GM23338 (cell line): Measurements from ENCODE around the gene PPP1R12A. TPM values are rescaled to one million over a fixed set of nuclear protein-coding genes. Genes with fewer than 3 reads are reported as not detected.

Source experiments
- ATAC-seq: fragments of 200-7000 bp; cut with Tn5 transposase; 3 replicates; pipeline ENCODE4 v1.9.1; 2020
- DNase-seq: peaks from one replicate; pipeline ENCODE4 v3.0.0-alpha.2; 2015; ENCODE audit warnings: low spot score
- H2AFZ ChIP-seq: fragments of 200-600 bp; sonication (generic); 2 replicates; pipeline ENCODE4 v1.8.0; 2016; ENCODE audit warnings: antibody characterized with exemption, mild to moderate bottlenecking, moderate library complexity
- H3F3A ChIP-seq: fragments of 200-600 bp; sonication (generic); replicated peaks from 2 replicates; pipeline ENCODE4 v1.8.0; 2017; ENCODE audit warnings: antibody characterized with exemption, mixed run types, low read depth
- H3K27ac ChIP-seq: fragments of 200-600 bp; sonication (generic); 2 replicates; pipeline ENCODE4 v1.6.1; 2016; ENCODE audit warnings: low read depth
- H3K27me3 ChIP-seq: fragments of 200-600 bp; sonication (generic); 2 replicates; pipeline ENCODE4 v1.8.0; 2016; ENCODE audit warnings: mild to moderate bottlenecking, mixed run types, moderate library complexity; ENCODE audit not compliant: insufficient read depth
- H3K36me3 ChIP-seq: fragments of 200-600 bp; sonication (generic); 2 replicates; pipeline ENCODE4 v1.8.0; 2016; ENCODE audit warnings: mild to moderate bottlenecking; ENCODE audit not compliant: insufficient read depth
- H3K4me1 ChIP-seq: fragments of 200-600 bp; sonication (generic); 2 replicates; pipeline ENCODE4 v1.8.0; 2016; ENCODE audit warnings: mild to moderate bottlenecking, moderate library complexity; ENCODE audit not compliant: insufficient read depth
- H3K4me2 ChIP-seq: fragments of 200-600 bp; sonication (generic); 2 replicates; pipeline ENCODE4 v1.7.1; 2017; ENCODE audit warnings: mixed run types
- H3K4me3 ChIP-seq: fragments of 200-600 bp; sonication (generic); 2 replicates; pipeline ENCODE4 v1.6.1; 2016; ENCODE audit warnings: mixed run types
- H3K79me2 ChIP-seq: fragments of 200-600 bp; sonication (generic); replicated peaks from 2 replicates; pipeline ENCODE4 v1.8.0; 2017; ENCODE audit warnings: mild to moderate bottlenecking; ENCODE audit not compliant: insufficient read depth
- H3K9me2 ChIP-seq: fragments of 200-600 bp; sonication (generic); 2 replicates; pipeline ENCODE4 v1.8.0; 2017; ENCODE audit not compliant: insufficient read depth
- H4K20me1 ChIP-seq: fragments of 200-600 bp; sonication (generic); replicated peaks from 2 replicates; pipeline ENCODE4 v1.8.0; 2017; ENCODE audit warnings: mild to moderate bottlenecking; ENCODE audit not compliant: insufficient read depth
- H3K27ac Mint-ChIP-seq: 2 replicates; pipeline ENCODE4 v1.8.0; 2020; ENCODE audit warnings: inconsistent platforms, mild to moderate bottlenecking, moderate library complexity, mixed read lengths
- H3K27me3 Mint-ChIP-seq: 3 replicates; pipeline ENCODE4 v1.8.0; 2022; ENCODE audit warnings: low read depth, mild to moderate bottlenecking, moderate library complexity, mixed read lengths, inconsistent platforms; ENCODE audit not compliant: insufficient read depth, poor library complexity
- H3K36me3 Mint-ChIP-seq: 3 replicates; pipeline ENCODE4 v1.8.0; 2021; ENCODE audit warnings: low read depth, mild to moderate bottlenecking, inconsistent platforms, moderate library complexity, mixed read lengths
- H3K4me1 Mint-ChIP-seq: 3 replicates; pipeline ENCODE4 v1.8.0; 2020; ENCODE audit warnings: mild to moderate bottlenecking, inconsistent platforms, mixed read lengths
- H3K4me3 Mint-ChIP-seq: 3 replicates; pipeline ENCODE4 v1.8.0; 2021; ENCODE audit warnings: moderate library complexity, mild to moderate bottlenecking, inconsistent platforms, mixed read lengths
- H3K9me3 Mint-ChIP-seq: 3 replicates; pipeline ENCODE4 v1.8.0; 2020; ENCODE audit warnings: moderate library complexity, mild to moderate bottlenecking, inconsistent platforms, mixed read lengths
- CREB1 ChIP-seq: fragments of 250-450 bp; sonication (Bioruptor Pico); IDR thresholded peaks from 2 replicates; pipeline ENCODE4 v1.5.0; 2020; ENCODE audit warnings: low read depth, mild to moderate bottlenecking, moderate library complexity
- EZH2phosphoT487 ChIP-seq: fragments of 200-600 bp; sonication (generic); IDR thresholded peaks from one replicate; pipeline ENCODE4 v1.8.1; 2018; ENCODE audit warnings: antibody characterized with exemption; ENCODE audit not compliant: unreplicated experiment
- JUNB ChIP-seq: IDR thresholded peaks from one replicate; pipeline ENCODE4 v1.6.1; 2016; ENCODE audit warnings: antibody characterized with exemption; ENCODE audit not compliant: unreplicated experiment
- NANOG ChIP-seq: IDR thresholded peaks from 2 replicates; pipeline ENCODE4 v1.6.1; 2016; ENCODE audit warnings: antibody characterized with exemption, borderline replicate concordance
- STAT1 ChIP-seq: IDR thresholded peaks from one replicate; pipeline ENCODE4 v1.6.1; 2016; ENCODE audit warnings: antibody characterized with exemption; ENCODE audit not compliant: unreplicated experiment
- ZNF114 ChIP-seq: fragments of 250-450 bp; sonication (Bioruptor Pico); IDR thresholded peaks from 2 replicates; pipeline ENCODE4 v1.5.0; 2020; ENCODE audit warnings: mild to moderate bottlenecking, moderate library complexity
- ZNF331 ChIP-seq: fragments of 250-450 bp; sonication (Bioruptor Pico); IDR thresholded peaks from 2 replicates; pipeline ENCODE4 v1.5.0; 2020; ENCODE audit warnings: low read depth, mild to moderate bottlenecking, moderate library complexity
- polyA plus RNA-seq: library from polyadenylated mRNA; unstranded; fragments of >200 nt; fragmentation: Nextera tagmentation; extraction: Ambion mirVana; gene quantifications from 2 replicates; pipeline ENCODE4 v1.2.1, GENCODE V29; 2016
- total RNA-seq: library from RNA; depleted of rRNA; stranded (reverse); fragments of >200 nt; shearing (Covaris generic); gene quantifications from 2 replicates; pipeline ENCODE4 v1.2.3, GENCODE V29; 2014
- TF ChIP-seq, protein P1 (sequence below): IDR thresholded peaks from 2 replicates; pipeline ENCODE4 v1.6.1; 2016; ENCODE audit warnings: antibody characterized with exemption
- TF ChIP-seq, protein P2 (sequence below): IDR thresholded peaks from one replicate; pipeline ENCODE4 v1.6.1; 2018; ENCODE audit warnings: antibody characterized with exemption; ENCODE audit not compliant: unreplicated experiment
- TF ChIP-seq, protein P3 (sequence below): fragments of 250-450 bp; sonication (Bioruptor Pico); IDR thresholded peaks from 2 replicates; pipeline ENCODE4 v1.5.0; 2020; ENCODE audit warnings: mild to moderate bottlenecking, moderate library complexity

PPP1R12A gene
- total and polyA plus RNA-seq, 2 experiments from 2014 or later, result 91.6 to 146 TPM

DNA sequence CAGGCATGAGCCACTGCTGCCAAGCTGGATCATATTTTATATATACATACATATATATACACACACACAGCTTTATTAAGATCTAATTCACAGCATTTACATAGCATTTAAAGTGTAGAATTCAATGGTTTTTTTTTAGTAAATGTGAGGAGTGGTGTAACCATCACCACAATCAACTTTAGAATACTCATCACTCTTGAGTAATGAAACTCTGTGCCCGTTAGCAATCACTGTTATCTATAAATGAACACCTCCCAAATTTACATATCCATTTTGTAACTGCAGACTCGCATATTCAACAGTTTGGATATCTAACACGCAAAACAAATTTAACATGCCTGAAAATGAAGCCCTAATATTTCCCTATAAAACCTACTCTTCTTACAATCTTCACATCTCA is 90.9 kb downstream of the PPP1R12A start:
- DNase-seq (no peak), ATAC-seq (no peak)
- peaks cover 26% of the 10 kb centered on the region for H3K4me1 Mint-ChIP-seq
- H3K4me3 Mint-ChIP-seq, result no peak overlapping the region
- H3K36me3 Mint-ChIP-seq, result peaks cover 52% of the 10 kb centered on the region
- H3K27me3 ChIP-seq, result no peaks in the 10 kb centered on the region
- peak overlapping the region; percentile 72; the same call in 1 of the 2 replicates for H3K27ac Mint-ChIP-seq
- no peak for TF ChIP-seq EZH2phosphoT487
- TF ChIP-seq, protein P1, sequence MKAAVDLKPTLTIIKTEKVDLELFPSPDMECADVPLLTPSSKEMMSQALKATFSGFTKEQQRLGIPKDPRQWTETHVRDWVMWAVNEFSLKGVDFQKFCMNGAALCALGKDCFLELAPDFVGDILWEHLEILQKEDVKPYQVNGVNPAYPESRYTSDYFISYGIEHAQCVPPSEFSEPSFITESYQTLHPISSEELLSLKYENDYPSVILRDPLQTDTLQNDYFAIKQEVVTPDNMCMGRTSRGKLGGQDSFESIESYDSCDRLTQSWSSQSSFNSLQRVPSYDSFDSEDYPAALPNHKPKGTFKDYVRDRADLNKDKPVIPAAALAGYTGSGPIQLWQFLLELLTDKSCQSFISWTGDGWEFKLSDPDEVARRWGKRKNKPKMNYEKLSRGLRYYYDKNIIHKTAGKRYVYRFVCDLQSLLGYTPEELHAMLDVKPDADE, result no peak
- no peak for TF ChIP-seq CREB1 (CRISPR knock-in tag)
- TF ChIP-seq STAT1, result no peak
- TF ChIP-seq, protein P2, sequence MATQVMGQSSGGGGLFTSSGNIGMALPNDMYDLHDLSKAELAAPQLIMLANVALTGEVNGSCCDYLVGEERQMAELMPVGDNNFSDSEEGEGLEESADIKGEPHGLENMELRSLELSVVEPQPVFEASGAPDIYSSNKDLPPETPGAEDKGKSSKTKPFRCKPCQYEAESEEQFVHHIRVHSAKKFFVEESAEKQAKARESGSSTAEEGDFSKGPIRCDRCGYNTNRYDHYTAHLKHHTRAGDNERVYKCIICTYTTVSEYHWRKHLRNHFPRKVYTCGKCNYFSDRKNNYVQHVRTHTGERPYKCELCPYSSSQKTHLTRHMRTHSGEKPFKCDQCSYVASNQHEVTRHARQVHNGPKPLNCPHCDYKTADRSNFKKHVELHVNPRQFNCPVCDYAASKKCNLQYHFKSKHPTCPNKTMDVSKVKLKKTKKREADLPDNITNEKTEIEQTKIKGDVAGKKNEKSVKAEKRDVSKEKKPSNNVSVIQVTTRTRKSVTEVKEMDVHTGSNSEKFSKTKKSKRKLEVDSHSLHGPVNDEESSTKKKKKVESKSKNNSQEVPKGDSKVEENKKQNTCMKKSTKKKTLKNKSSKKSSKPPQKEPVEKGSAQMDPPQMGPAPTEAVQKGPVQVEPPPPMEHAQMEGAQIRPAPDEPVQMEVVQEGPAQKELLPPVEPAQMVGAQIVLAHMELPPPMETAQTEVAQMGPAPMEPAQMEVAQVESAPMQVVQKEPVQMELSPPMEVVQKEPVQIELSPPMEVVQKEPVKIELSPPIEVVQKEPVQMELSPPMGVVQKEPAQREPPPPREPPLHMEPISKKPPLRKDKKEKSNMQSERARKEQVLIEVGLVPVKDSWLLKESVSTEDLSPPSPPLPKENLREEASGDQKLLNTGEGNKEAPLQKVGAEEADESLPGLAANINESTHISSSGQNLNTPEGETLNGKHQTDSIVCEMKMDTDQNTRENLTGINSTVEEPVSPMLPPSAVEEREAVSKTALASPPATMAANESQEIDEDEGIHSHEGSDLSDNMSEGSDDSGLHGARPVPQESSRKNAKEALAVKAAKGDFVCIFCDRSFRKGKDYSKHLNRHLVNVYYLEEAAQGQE, result no peak
- no peak for TF ChIP-seq ZNF331 (CRISPR knock-in tag)
- TF ChIP-seq NANOG, result no peak
- TF ChIP-seq ZNF114 (CRISPR knock-in tag), result no peak
- no peaks in the 10 kb centered on the region for H3K9me2 ChIP-seq
- no peak overlapping the region for H3K4me2 ChIP-seq
- H3K27me3 Mint-ChIP-seq, result no peaks in the 10 kb centered on the region
- no peak overlapping the region for H2AFZ ChIP-seq
- no peak overlapping the region for H3K27ac ChIP-seq
- H4K20me1 ChIP-seq, result no peaks in the 10 kb centered on the region
- no peaks in the 10 kb centered on the region for H3F3A ChIP-seq
- H3K9me3 Mint-ChIP-seq, result peaks cover 15% of the 10 kb centered on the region
- peaks cover 13% of the 10 kb centered on the region; the same call in 1 of the 2 replicates for H3K36me3 ChIP-seq
- H3K79me2 ChIP-seq, result peaks cover 51% of the 10 kb centered on the region
- peaks cover 23% of the 10 kb centered on the region for H3K4me1 ChIP-seq
- H3K4me3 ChIP-seq, result no peak overlapping the region

DNA sequence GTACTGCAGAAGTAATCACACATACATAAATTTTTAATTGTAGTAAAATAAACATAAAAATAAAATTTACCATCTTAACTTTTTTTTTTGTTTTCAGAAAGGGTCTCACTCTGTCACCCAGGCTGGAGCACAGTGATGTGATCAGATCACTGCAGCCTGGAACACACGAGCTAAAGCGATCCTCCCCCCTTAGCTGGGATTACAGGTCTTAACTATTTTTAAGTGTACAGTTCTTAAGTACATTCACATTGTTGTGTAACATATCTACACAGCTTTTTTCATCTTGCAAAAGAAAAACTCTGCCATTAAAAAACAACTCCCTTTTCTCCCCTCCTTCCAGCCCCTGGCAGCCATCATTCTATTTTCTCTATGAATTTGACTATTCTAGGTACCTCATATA is 92.3 kb downstream of the PPP1R12A start:
- peaks cover 20% of the 10 kb centered on the region for H3K4me1 Mint-ChIP-seq
- H3K27ac Mint-ChIP-seq, result no peak overlapping the region
- TF ChIP-seq CREB1 (CRISPR knock-in tag) (no peak), JUNB (no peak), ZNF331 (CRISPR knock-in tag) (no peak), NANOG (no peak)
- TF ChIP-seq, protein P3, sequence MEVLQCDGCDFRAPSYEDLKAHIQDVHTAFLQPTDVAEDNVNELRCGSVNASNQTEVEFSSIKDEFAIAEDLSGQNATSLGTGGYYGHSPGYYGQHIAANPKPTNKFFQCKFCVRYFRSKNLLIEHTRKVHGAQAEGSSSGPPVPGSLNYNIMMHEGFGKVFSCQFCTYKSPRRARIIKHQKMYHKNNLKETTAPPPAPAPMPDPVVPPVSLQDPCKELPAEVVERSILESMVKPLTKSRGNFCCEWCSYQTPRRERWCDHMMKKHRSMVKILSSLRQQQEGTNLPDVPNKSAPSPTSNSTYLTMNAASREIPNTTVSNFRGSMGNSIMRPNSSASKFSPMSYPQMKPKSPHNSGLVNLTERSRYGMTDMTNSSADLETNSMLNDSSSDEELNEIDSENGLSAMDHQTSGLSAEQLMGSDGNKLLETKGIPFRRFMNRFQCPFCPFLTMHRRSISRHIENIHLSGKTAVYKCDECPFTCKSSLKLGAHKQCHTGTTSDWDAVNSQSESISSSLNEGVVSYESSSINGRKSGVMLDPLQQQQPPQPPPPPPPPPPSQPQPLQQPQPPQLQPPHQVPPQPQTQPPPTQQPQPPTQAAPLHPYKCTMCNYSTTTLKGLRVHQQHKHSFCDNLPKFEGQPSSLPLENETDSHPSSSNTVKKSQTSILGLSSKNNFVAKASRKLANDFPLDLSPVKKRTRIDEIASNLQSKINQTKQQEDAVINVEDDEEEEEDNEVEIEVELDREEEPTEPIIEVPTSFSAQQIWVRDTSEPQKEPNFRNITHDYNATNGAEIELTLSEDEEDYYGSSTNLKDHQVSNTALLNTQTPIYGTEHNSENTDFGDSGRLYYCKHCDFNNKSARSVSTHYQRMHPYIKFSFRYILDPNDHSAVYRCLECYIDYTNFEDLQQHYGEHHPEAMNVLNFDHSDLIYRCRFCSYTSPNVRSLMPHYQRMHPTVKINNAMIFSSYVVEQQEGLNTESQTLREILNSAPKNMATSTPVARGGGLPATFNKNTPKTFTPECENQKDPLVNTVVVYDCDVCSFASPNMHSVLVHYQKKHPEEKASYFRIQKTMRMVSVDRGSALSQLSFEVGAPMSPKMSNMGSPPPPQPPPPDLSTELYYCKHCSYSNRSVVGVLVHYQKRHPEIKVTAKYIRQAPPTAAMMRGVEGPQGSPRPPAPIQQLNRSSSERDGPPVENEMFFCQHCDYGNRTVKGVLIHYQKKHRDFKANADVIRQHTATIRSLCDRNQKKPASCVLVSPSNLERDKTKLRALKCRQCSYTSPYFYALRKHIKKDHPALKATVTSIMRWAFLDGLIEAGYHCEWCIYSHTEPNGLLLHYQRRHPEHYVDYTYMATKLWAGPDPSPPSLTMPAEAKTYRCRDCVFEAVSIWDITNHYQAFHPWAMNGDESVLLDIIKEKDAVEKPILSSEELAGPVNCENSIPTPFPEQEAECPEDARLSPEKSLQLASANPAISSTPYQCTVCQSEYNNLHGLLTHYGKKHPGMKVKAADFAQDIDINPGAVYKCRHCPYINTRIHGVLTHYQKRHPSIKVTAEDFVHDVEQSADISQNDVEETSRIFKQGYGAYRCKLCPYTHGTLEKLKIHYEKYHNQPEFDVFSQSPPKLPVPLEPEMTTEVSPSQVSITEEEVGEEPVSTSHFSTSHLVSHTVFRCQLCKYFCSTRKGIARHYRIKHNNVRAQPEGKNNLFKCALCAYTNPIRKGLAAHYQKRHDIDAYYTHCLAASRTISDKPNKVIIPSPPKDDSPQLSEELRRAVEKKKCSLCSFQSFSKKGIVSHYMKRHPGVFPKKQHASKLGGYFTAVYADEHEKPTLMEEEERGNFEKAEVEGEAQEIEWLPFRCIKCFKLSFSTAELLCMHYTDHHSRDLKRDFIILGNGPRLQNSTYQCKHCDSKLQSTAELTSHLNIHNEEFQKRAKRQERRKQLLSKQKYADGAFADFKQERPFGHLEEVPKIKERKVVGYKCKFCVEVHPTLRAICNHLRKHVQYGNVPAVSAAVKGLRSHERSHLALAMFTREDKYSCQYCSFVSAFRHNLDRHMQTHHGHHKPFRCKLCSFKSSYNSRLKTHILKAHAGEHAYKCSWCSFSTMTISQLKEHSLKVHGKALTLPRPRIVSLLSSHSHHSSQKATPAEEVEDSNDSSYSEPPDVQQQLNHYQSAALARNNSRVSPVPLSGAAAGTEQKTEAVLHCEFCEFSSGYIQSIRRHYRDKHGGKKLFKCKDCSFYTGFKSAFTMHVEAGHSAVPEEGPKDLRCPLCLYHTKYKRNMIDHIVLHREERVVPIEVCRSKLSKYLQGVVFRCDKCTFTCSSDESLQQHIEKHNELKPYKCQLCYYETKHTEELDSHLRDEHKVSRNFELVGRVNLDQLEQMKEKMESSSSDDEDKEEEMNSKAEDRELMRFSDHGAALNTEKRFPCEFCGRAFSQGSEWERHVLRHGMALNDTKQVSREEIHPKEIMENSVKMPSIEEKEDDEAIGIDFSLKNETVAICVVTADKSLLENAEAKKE (CRISPR knock-in tag), result no peak

More for the DNA sequence above, 92.3 kb downstream of the PPP1R12A start:
- H3F3A ChIP-seq, result no peaks in the 10 kb centered on the region
- no peak for ATAC-seq
- peaks cover 47% of the 10 kb centered on the region for H3K79me2 ChIP-seq
- no peak for DNase-seq
- peaks cover 9% of the 10 kb centered on the region for H3K4me1 ChIP-seq
- no peak overlapping the region for H2AFZ ChIP-seq
- peaks cover 28% of the 10 kb centered on the region for H3K9me3 Mint-ChIP-seq
- no peak overlapping the region for H3K4me3 ChIP-seq
- H3K27me3 ChIP-seq, result no peaks in the 10 kb centered on the region
- no peaks in the 10 kb centered on the region for H4K20me1 ChIP-seq
- no peaks in the 10 kb centered on the region for H3K9me2 ChIP-seq
- H3K36me3 Mint-ChIP-seq, result peaks cover 66% of the 10 kb centered on the region
- peaks cover 18% of the 10 kb centered on the region; the same call in 1 of the 2 replicates for H3K36me3 ChIP-seq
- H3K27me3 Mint-ChIP-seq, result no peaks in the 10 kb centered on the region
- no peak overlapping the region for H3K4me3 Mint-ChIP-seq
- no peak overlapping the region for H3K4me2 ChIP-seq
- H3K27ac ChIP-seq, result no peak overlapping the region
